ENCODE data around the gene SH3RF3. TPM values are rescaled to one million over a fixed set of nuclear protein-coding genes. Genes with fewer than 3 reads are reported as not detected.

The SH3RF3 gene
- total RNA-seq, 1 donor from 2014 or later, result 10.8 TPM

DNA sequence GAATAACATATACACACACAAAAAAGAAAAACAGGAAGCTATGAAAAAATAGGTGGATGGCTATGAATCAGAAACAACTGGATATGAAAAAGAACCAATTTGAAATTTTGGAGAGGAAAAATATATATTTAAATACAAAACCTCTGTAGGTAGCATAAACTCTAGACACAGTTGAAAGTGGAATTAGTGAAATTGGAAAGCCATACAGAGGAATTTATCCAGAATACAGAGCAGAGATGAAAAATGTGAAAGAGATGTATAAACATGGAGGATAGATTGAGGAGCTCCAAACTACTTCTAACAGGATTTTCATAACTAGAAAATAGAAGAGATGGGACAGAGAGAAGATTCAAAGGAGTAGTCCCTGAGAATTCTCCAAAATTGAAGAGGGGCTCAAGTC lies 315.9 kb downstream of the SH3RF3 start:
- peaks cover 5% of the 10 kb centered on the region for H3K9me3 ChIP-seq
- peaks cover 28% of the 10 kb centered on the region for H3K4me1 ChIP-seq
- intact Hi-C loops (cut with DNase I), result no loop called here
- H3K36me3 ChIP-seq, result no peaks in the 10 kb centered on the region
- H3K27ac ChIP-seq, result no peak overlapping the region
- no peaks in the 10 kb centered on the region for H3K27me3 ChIP-seq
- H3K4me3 ChIP-seq, result no peak overlapping the region
- no peak for DNase-seq (ENCODE audit: extremely low spot score in 2 of 2)
- TF ChIP-seq, protein P1, sequence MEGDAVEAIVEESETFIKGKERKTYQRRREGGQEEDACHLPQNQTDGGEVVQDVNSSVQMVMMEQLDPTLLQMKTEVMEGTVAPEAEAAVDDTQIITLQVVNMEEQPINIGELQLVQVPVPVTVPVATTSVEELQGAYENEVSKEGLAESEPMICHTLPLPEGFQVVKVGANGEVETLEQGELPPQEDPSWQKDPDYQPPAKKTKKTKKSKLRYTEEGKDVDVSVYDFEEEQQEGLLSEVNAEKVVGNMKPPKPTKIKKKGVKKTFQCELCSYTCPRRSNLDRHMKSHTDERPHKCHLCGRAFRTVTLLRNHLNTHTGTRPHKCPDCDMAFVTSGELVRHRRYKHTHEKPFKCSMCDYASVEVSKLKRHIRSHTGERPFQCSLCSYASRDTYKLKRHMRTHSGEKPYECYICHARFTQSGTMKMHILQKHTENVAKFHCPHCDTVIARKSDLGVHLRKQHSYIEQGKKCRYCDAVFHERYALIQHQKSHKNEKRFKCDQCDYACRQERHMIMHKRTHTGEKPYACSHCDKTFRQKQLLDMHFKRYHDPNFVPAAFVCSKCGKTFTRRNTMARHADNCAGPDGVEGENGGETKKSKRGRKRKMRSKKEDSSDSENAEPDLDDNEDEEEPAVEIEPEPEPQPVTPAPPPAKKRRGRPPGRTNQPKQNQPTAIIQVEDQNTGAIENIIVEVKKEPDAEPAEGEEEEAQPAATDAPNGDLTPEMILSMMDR (IDR thresholded peaks at IDR 0.05), result no peak
- TF ChIP-seq POLR2A (IDR thresholded peaks at IDR 0.05) (no peak), POLR2AphosphoS5 (IDR thresholded peaks at IDR 0.05; ENCODE audit: insufficient read depth in 1 of 2, low read depth in 1 of 2) (no peak)

DNA sequence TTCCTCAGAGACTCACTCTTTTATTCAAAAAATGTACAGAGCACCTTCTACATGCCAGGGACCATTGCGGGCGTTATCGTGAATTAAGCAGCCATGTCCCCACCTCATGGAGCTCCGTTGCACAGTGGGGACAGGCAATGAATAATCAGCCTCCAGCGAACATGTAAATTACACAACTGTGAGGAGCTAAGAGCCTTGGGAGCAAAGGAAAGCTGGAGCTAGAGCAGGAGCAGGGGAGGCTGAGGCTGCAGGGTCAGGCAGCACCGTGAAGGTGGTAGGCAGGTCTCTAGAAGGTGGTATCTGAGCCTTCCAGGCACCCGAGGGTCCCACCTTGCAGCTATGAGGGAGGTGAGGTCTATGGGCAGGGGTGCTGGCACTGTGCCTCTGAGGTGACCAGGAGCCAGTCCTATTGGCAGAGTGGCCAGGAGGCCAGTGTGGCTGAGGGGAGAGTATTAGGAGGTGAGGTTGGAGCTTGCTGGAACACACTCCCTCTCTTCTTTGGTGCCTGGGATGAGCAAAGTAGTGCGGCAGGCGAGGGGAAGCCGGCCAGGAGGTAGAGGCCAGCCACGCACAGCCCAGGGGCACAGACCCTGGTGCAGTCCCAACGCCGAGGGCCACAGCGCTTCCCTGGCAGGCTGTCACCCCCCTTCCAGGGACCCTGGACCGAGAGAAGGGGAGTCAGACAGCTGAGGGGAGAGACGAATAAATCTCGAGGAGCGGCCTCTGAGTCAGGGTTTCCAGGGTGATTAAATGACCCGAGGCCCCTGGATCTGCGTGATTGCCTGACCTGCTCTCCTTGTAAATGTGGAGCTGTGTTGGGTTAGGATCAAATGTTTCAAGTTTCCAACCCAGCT lies 317.5 kb downstream of the SH3RF3 start:
- Histone ChIP-seq H3K4me1 (peaks cover 28% of the 10 kb centered on the region), H3K27me3 (no peaks in the 10 kb centered on the region), H3K4me3 (no peak overlapping the region), H3K27ac (peak overlapping the region; percentile 87), H3K36me3 (no peaks in the 10 kb centered on the region), H3K9me3 (peaks cover 5% of the 10 kb centered on the region)
- intact Hi-C loops (cut with DNase I), result no loop called here
- DNase-seq (ENCODE audit: extremely low spot score in 2 of 2), result no peak
- TF ChIP-seq, protein P1 (IDR thresholded peaks at IDR 0.05), result no peak
- TF ChIP-seq POLR2AphosphoS5 (IDR thresholded peaks at IDR 0.05; ENCODE audit: insufficient read depth in 1 of 2, low read depth in 1 of 2) (peak in 1 of 2 donors; percentile 30), POLR2A (IDR thresholded peaks at IDR 0.05) (no peak)

DNA sequence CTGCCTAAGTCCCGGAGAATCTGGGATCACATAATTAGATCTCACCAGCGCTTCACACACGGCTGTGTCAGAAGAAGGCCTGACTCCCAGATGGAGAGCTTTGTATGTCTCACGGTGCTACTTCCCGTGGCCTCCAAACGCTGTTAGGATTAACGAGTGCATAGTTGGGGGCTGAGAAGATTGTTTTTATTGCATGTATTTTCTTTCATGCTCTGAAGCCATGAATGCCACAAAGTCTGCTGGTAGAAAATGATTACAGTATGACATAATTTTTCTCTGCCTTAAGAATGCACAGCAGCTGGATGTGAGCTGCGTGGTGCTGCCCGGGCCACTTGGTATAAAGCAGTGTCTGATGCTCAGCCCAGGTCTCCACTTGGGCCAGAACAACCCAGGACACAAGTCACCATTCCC lies 318.3 kb downstream of the SH3RF3 start:
- Histone ChIP-seq H3K4me1 (peaks cover 28% of the 10 kb centered on the region), H3K27ac (peak overlapping the region; percentile 87), H3K36me3 (no peaks in the 10 kb centered on the region), H3K27me3 (no peaks in the 10 kb centered on the region), H3K9me3 (peaks cover 5% of the 10 kb centered on the region), H3K4me3 (no peak overlapping the region)
- TF ChIP-seq POLR2AphosphoS5 (IDR thresholded peaks at IDR 0.05; ENCODE audit: insufficient read depth in 1 of 2, low read depth in 1 of 2) (no peak), POLR2A (IDR thresholded peaks at IDR 0.05) (no peak)
- TF ChIP-seq, protein P1 (IDR thresholded peaks at IDR 0.05), result no peak
- DNase-seq (ENCODE audit: extremely low spot score in 2 of 2), result no peak
- intact Hi-C loops (cut with DNase I), result no loop called here

DNA sequence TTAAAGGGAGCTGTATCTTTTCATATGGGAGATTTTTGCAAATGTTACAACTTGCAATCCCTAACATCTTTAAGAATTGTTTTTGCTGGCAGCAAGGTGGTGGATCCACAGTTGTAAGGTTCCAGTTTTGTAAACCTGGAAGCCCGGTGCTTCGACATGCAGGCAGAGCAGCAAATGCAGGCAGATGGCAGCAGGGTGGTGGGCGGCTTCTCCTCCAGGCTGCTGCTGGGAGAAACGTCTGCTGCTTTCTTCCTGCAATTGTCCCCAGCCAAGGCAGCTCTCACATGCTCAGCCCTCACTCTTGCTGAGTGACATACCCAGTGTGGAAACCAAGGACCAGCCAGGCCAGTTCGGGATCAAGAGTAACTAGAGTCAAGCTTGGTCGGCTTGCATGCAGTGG lies 318.8 kb downstream of the SH3RF3 start:
- no peak for DNase-seq (ENCODE audit: extremely low spot score in 2 of 2)
- intact Hi-C loops (cut with DNase I), result no loop called here
- Histone ChIP-seq H3K4me1 (peaks cover 28% of the 10 kb centered on the region), H3K9me3 (peaks cover 5% of the 10 kb centered on the region), H3K4me3 (no peak overlapping the region), H3K36me3 (no peaks in the 10 kb centered on the region), H3K27ac (peak overlapping the region; percentile 87), H3K27me3 (no peaks in the 10 kb centered on the region)
- TF ChIP-seq, protein P1 (IDR thresholded peaks at IDR 0.05), result no peak
- TF ChIP-seq POLR2A (IDR thresholded peaks at IDR 0.05) (no peak), POLR2AphosphoS5 (IDR thresholded peaks at IDR 0.05; ENCODE audit: insufficient read depth in 1 of 2, low read depth in 1 of 2) (no peak)

DNA sequence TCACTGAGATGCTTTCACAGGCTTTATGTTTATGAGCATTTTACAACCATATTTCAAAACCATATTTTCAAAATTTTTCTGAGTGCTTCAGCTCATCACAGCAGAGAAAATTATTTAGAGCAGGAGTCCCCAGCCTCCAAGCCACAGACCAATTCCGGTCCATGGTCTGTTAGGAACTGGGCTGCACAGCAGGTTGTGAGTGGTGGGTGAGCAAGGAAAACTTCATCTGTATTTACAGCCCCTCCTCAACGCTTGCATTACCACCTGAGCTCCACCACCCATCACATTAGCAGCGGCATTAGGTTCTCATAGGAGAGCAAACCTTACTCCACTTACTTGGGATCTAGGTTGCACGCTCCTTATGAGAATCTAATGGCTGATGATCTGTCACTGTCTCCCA lies 319.2 kb downstream of the SH3RF3 start:
- H3K27ac ChIP-seq, result peak overlapping the region; percentile 87
- no peak for DNase-seq (ENCODE audit: extremely low spot score in 2 of 2)
- H3K27me3 ChIP-seq, result no peaks in the 10 kb centered on the region
- H3K36me3 ChIP-seq, result no peaks in the 10 kb centered on the region
- peaks cover 28% of the 10 kb centered on the region for H3K4me1 ChIP-seq
- H3K4me3 ChIP-seq, result no peak overlapping the region
- peaks cover 2% of the 10 kb centered on the region for H3K9me3 ChIP-seq
- intact Hi-C loops (cut with DNase I), result no loop called here
- TF ChIP-seq POLR2A (IDR thresholded peaks at IDR 0.05) (no peak), POLR2AphosphoS5 (IDR thresholded peaks at IDR 0.05; ENCODE audit: insufficient read depth in 1 of 2, low read depth in 1 of 2) (no peak)
- TF ChIP-seq, protein P1 (IDR thresholded peaks at IDR 0.05), result no peak

Measured in vagina (tissue), 2 donors.